Gastrocnemius medialis (tissue), 4 donors: ENCODE results near the gene FANCL. TPM values are rescaled to one million over a fixed set of nuclear protein-coding genes. Genes with fewer than 3 reads are reported as not detected.
"Not testable (repeated sequence)": the region's sequence is repeated elsewhere in the genome, so short reads cannot be mapped to it uniquely, and the experiment has no call there.

ENCODE experiments used
- ATAC-seq, 2 donors: fragments of 150-250 bp; one replicate each; pipeline ENCODE4 v1.9.1; 2016
- DNase-seq, 2 donors: peaks; one replicate each; pipeline ENCODE4 v3.0.0-alpha.2; 2019
- H3K27ac ChIP-seq, 4 donors: fragments of 200-600 bp; sonication (generic); 1 replicate in 1 of 4; 2 replicates in 3 of 4; pipeline ENCODE4 v1.5.1; 2016 to 2018; ENCODE audit warnings: mild to moderate bottlenecking in 2 of 4, moderate library complexity in 1 of 4
- H3K27me3 ChIP-seq, 3 donors: fragments of 200-600 bp; sonication (generic) in 2 of 3; 1 replicate in 1 of 3; 2 replicates in 2 of 3; pipeline versions ENCODE4 v1.5.1 to v1.6.0; 2016 to 2019; ENCODE audit warnings: mild to moderate bottlenecking in 1 of 3, moderate library complexity in 1 of 3
- H3K36me3 ChIP-seq, 2 donors: fragments of 200-600 bp; sonication (generic) in 1 of 2; one replicate each; pipeline ENCODE4 v1.5.1; 2017 to 2018
- H3K4me1 ChIP-seq, 2 donors: fragments of 200-600 bp; sonication (generic) in 1 of 2; one replicate each; pipeline ENCODE4 v1.5.1; 2016 to 2017; ENCODE audit warnings: mild to moderate bottlenecking in 2 of 2
- H3K4me3 ChIP-seq, 4 donors: fragments of 200-600 bp; sonication (generic) in 3 of 4; 1 replicate in 1 of 4; 2 replicates in 3 of 4; pipeline ENCODE4 v1.5.1; 2016 to 2019; ENCODE audit warnings: mild to moderate bottlenecking in 2 of 4
- H3K9me3 ChIP-seq, 3 donors: fragments of 200-600 bp; sonication (generic) in 2 of 3; 1 replicate in 1 of 3; 2 replicates in 2 of 3; pipeline ENCODE4 v1.5.1; 2016 to 2019
- CTCF ChIP-seq, 5 experiments: fragments of 450-650 bp in 3 of 5; fragments of 200-600 bp in 2 of 5; sonication (generic) in 2 of 5; IDR thresholded peaks in 4 of 5; conservative IDR thresholded peaks in 1 of 5; 1 replicate in 4 of 5; 2 replicates in 1 of 5; pipeline ENCODE4 v1.5.1; 2016 to 2019; ENCODE audit warnings: antibody characterized with exemption in 5 of 5, mild to moderate bottlenecking in 3 of 5, moderate library complexity in 3 of 5
- POLR2A ChIP-seq, 2 donors: fragments of 450-650 bp; IDR thresholded peaks; one replicate each; pipeline ENCODE4 v1.6.1; 2017; ENCODE audit warnings: antibody characterized with exemption in 2 of 2, mild to moderate bottlenecking in 2 of 2, moderate library complexity in 2 of 2
- in situ Hi-C, 4 donors: fragments of 200-750 bp; cut with MboI; loops; one replicate each; pipeline versions ENCODE4 v1.15.0 to v1.8.0; 2017; ENCODE audit warnings: low sequenced_read_pairs in 4 of 4
- intact Hi-C: fragments of 100-400 bp; cut with DNase I; formaldehyde crosslinking; loops from one replicate; pipeline ENCODE4 v1.15.1; 2023; ENCODE audit warnings: low total_unique reads
- total RNA-seq, 4 donors: library from RNA; depleted of rRNA; stranded (reverse); fragments of >200 nt; gene quantifications; one replicate each; pipeline versions ENCODE4 v1.1.0 to v1.2.3, GENCODE V29; 2016

The FANCL gene
- total RNA-seq, 4 donors from 2014 or later: 1.7 to 5.7 (median 4.6) TPM

GRCh38 chr2:58228299-58228698 lies 12.8 kb downstream of the FANCL start:
- Histone ChIP-seq H3K4me3 (no peak overlapping the region), H3K4me1 (no peaks in the 10 kb centered on the region), H3K36me3 (no peaks in the 10 kb centered on the region), H3K27me3 (no peaks in the 10 kb centered on the region), H3K9me3 (no peaks in the 10 kb centered on the region), H3K27ac (no peak overlapping the region)
- DNase-seq (no peak), ATAC-seq (no peak)
- in situ Hi-C loops: no loop called here
- TF ChIP-seq CTCF (IDR thresholded peaks at IDR 0.05 in 4 of 5, conservative IDR thresholded peaks at IDR 0.05 in 1 of 5): no peak
- no peak for TF ChIP-seq POLR2A (IDR thresholded peaks at IDR 0.05)
- intact Hi-C loops: loop anchor here (10.0 kb wide), 1 partner anchor 183 kb away; the partner anchor contains the start of gene VRK2

GRCh38 chr2:58227171-58227917 lies 13.8 kb downstream of the FANCL start:
- in situ Hi-C loops (no loop called here), intact Hi-C loops (loop anchor here (10.0 kb wide), 1 partner anchor 183 kb away; the partner anchor contains the start of gene VRK2)
- Histone ChIP-seq H3K4me3 (no peak overlapping the region), H3K9me3 (no peaks in the 10 kb centered on the region), H3K27me3 (no peaks in the 10 kb centered on the region), H3K36me3 (no peaks in the 10 kb centered on the region), H3K4me1 (no peaks in the 10 kb centered on the region), H3K27ac (no peak overlapping the region)
- TF ChIP-seq POLR2A (IDR thresholded peaks at IDR 0.05): no peak
- no peak for TF ChIP-seq CTCF (IDR thresholded peaks at IDR 0.05 in 4 of 5, conservative IDR thresholded peaks at IDR 0.05 in 1 of 5)
- ATAC-seq: no peak
- no peak for DNase-seq

GRCh38 chr2:58221909-58222308 lies 19.2 kb downstream of the FANCL start:
- H3K36me3 ChIP-seq: no peaks in the 10 kb centered on the region
- no peaks in the 10 kb centered on the region for H3K4me1 ChIP-seq
- H3K4me3 ChIP-seq: no peak overlapping the region
- no peaks in the 10 kb centered on the region for H3K27me3 ChIP-seq
- H3K9me3 ChIP-seq: no peaks in the 10 kb centered on the region
- intact Hi-C loops (loop anchor here (10.0 kb wide), 1 partner anchor 177 kb away; the partner anchor contains the start of gene VRK2), in situ Hi-C loops (no loop called here)
- DNase-seq (no peak), ATAC-seq (no peak)
- TF ChIP-seq CTCF (IDR thresholded peaks at IDR 0.05 in 4 of 5, conservative IDR thresholded peaks at IDR 0.05 in 1 of 5) (no peak), POLR2A (IDR thresholded peaks at IDR 0.05) (no peak)
- H3K27ac ChIP-seq: no peak overlapping the region

DNA sequence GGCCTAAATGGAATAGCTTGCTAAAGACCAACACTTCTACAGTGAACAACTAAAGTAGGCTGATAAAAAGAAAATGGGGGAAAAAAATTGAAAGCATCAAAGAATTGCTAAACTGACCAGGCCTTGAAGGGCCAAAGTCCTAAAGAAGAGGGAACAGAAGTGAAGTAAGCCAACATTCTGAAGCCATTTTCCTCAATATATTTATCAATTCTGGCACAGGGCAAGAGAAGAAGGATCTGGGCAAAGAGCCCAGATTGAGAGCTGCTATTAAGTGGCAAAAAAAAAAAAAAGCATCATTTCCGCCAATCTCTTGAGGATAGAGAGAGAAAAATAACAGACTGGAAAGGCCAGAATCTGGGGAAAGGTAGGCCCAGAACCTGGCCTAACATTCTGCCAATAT lies 25.7 kb downstream of the FANCL start:
- TF ChIP-seq CTCF (IDR thresholded peaks at IDR 0.05 in 4 of 5, conservative IDR thresholded peaks at IDR 0.05 in 1 of 5): no peak
- no peak for TF ChIP-seq POLR2A (IDR thresholded peaks at IDR 0.05)
- in situ Hi-C loops: no loop called here
- intact Hi-C loops: no loop called here
- Histone ChIP-seq H3K27ac (no peak overlapping the region), H3K9me3 (no peaks in the 10 kb centered on the region), H3K36me3 (peaks cover 0 to 15% of the 10 kb centered on the region in 2 donors), H3K27me3 (no peaks in the 10 kb centered on the region), H3K4me3 (no peak overlapping the region), H3K4me1 (no peaks in the 10 kb centered on the region)
- ATAC-seq (no peak), DNase-seq (no peak)

DNA sequence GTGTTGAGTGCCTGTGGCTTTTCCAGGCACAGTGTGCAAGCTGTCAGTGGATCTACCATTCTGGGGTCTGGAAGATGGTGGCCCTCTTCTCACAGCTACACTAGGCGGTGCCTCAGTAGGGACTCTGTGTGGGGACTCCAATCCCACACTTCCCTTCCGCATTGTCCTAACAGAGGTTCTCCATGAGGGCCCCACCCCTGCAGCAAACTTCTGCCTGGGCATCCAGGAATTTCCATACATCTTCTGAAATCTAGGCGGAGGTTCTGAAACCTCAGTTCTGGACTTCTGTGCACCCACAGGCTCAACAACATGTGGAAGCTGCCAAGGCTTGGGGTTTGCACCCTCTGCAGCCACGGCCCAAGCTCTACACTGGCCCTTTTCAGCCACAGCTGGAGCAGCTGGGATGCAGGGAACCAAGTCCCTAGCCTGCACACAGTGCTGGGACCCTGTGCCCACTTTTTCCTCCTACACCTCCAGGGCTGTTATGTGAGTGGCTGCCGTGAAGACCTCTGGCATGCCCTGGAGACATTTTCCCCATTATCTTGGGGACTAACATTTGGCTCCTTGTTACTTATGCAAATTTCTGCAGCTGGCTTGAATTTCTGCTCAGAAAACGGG lies 30.1 kb downstream of the FANCL start:
- H3K4me1 ChIP-seq, intact Hi-C loops, in situ Hi-C loops, ATAC-seq, H3K9me3 ChIP-seq, H3K27me3 ChIP-seq, H3K27ac ChIP-seq, H3K4me3 ChIP-seq, DNase-seq: not testable (repeated sequence)
- peaks cover 0 to 15% of the 10 kb centered on the region in 2 donors for H3K36me3 ChIP-seq
